WTC11 (cell line): Measurements from ENCODE around the gene PROP1.

Source experiments
- CTCF ChIP-seq: fragments of 200-600 bp; IDR thresholded peaks from 2 replicates; pipeline ENCODE4 v1.8.0; 2022; ENCODE audit warnings: antibody characterized with exemption
- ELF4 ChIP-seq: sonication (generic); formaldehyde crosslinking; IDR thresholded peaks from 2 replicates; pipeline ENCODE4 v1.8.1; 2022; ENCODE audit warnings: low read depth, mild to moderate bottlenecking, moderate library complexity, missing genetic modification reagents

- no peak for TF ChIP-seq CTCF
- no peak for TF ChIP-seq ELF4 (CRISPR knock-in tag)
Observed at GRCh38 chr5:177957241-177957640, 38.8 kb downstream of the PROP1 start.
